DOHH2 (cell line): ENCODE data around the gene FAM78A.

ENCODE experiments used
- H3F3A ChIP-seq: fragments of 200-600 bp; sonication (generic), shearing (Covaris generic); 2 replicates; pipeline ENCODE4 v1.6.0; 2016; ENCODE audit warnings: antibody characterized with exemption, mild to moderate bottlenecking; ENCODE audit not compliant: control insufficient read depth, insufficient read depth
- H3K27ac ChIP-seq: fragments of 200-600 bp; sonication (generic); 2 replicates; pipeline ENCODE4 v1.5.1; 2014; ENCODE audit warnings: low read depth, mild to moderate bottlenecking, low read length, moderate library complexity
- H3K27me3 ChIP-seq: fragments of 200-600 bp; sonication (generic); 2 replicates; pipeline ENCODE4 v1.6.1; 2014; ENCODE audit warnings: mild to moderate bottlenecking, low read length, mixed read lengths; ENCODE audit not compliant: control insufficient read depth
- H3K36me3 ChIP-seq: fragments of 200-600 bp; sonication (generic); 2 replicates; pipeline ENCODE4 v1.6.1; 2014; ENCODE audit warnings: mild to moderate bottlenecking, low read length, moderate library complexity, mixed read lengths; ENCODE audit not compliant: control insufficient read depth
- H3K4me1 ChIP-seq: fragments of 200-600 bp; sonication (generic); 2 replicates; pipeline ENCODE4 v1.6.1; 2014; ENCODE audit warnings: mild to moderate bottlenecking, low read length, mixed read lengths; ENCODE audit not compliant: control insufficient read depth
- H3K4me2 ChIP-seq: fragments of 200-600 bp; sonication (generic); 2 replicates; pipeline ENCODE4 v1.6.0; 2014; ENCODE audit warnings: mild to moderate bottlenecking, low read length, moderate library complexity
- H3K4me3 ChIP-seq: fragments of 200-600 bp; sonication (generic); 2 replicates; pipeline ENCODE4 v1.5.1; 2014; ENCODE audit warnings: mild to moderate bottlenecking, low read length, mixed read lengths
- H3K79me2 ChIP-seq: fragments of 200-600 bp; sonication (generic); 2 replicates; pipeline ENCODE4 v1.6.1; 2014; ENCODE audit warnings: mild to moderate bottlenecking, low read length, mixed read lengths; ENCODE audit not compliant: control insufficient read depth
- H3K9me2 ChIP-seq: fragments of 200-600 bp; sonication (generic); replicated peaks from 2 replicates; pipeline ENCODE4 v1.6.1; 2014; ENCODE audit warnings: mild to moderate bottlenecking, low read length, mixed read lengths; ENCODE audit not compliant: control insufficient read depth
- H3K9me3 ChIP-seq: fragments of 200-600 bp; sonication (generic); 2 replicates; pipeline ENCODE4 v1.6.1; 2014; ENCODE audit warnings: antibody characterized with exemption, low read length, mixed read lengths; ENCODE audit not compliant: control insufficient read depth, insufficient read depth
- H4K20me1 ChIP-seq: fragments of 200-600 bp; sonication (generic); 2 replicates; pipeline ENCODE4 v1.6.0; 2014; ENCODE audit warnings: low read depth, mild to moderate bottlenecking, antibody characterized with exemption, low read length, moderate library complexity; ENCODE audit not compliant: control insufficient read depth, insufficient read depth
- EZH2phosphoT487 ChIP-seq: fragments of 200-600 bp; sonication (generic); IDR thresholded peaks from 2 replicates; pipeline ENCODE4 v1.6.1; 2017; ENCODE audit warnings: borderline replicate concordance, mild to moderate bottlenecking, antibody characterized with exemption, low read length, moderate library complexity, mixed read lengths
- TF ChIP-seq, protein P1 (sequence below): fragments of 200-600 bp; sonication (generic); IDR thresholded peaks from one replicate; pipeline ENCODE4 v1.5.1; 2014; ENCODE audit warnings: antibody characterized with exemption, mild to moderate bottlenecking, low read depth, low read length; ENCODE audit not compliant: poor library complexity, severe bottlenecking

The FAM78A gene

DNA sequence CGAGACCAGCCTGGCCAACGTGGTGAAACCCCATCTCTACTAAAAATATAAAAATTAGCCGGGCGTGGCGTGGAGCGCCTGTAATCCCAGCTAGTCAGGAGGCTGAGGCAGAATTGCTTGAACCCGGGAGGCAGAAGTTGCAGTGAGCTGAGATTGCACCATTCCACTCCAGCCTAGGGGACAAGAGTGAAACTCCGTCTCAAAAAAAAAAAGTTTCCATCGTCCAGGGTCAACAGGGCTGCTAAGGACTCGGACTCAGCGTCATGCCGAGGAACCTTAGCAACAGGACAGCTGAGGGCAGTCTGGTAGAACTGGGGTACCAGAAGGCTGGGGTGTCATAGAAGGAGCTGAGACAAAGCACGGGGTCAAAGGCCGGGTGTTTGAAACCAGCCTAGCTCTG lies 21.7 kb downstream of the FAM78A start:
- Histone ChIP-seq H3K4me2 (peak overlapping the region; percentile 83), H3K27me3 (no peaks in the 10 kb centered on the region)

DNA sequence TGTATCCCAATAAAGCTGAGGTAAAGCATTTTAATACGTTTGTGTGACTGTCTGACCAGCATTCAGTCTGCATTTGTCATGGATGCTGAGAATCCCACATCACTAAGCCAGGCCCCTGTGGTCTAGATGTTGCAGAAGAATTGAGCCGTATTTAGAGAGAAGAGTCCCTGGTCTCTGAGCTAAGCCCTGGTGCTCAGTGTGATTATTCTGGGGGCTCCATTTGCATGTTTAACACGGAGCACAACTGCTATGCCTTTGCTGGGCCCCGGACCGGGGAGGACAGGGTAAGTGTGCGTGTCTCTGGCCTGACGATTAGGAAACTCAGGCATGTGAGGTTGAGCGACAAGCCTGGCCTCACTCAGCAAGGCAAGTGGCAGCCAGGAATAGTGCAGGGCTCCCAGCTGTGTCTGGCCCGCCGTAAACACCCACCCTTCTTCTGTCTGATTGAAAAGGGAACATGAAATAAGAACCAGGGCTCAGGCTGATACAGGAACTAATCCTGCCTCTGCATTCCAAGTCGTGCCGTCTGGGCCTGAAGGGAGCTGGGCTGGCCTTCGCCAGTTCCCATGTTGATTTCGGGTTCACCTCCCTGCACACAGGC lies 22.3 kb downstream of the FAM78A start:
- TF ChIP-seq, protein P1, sequence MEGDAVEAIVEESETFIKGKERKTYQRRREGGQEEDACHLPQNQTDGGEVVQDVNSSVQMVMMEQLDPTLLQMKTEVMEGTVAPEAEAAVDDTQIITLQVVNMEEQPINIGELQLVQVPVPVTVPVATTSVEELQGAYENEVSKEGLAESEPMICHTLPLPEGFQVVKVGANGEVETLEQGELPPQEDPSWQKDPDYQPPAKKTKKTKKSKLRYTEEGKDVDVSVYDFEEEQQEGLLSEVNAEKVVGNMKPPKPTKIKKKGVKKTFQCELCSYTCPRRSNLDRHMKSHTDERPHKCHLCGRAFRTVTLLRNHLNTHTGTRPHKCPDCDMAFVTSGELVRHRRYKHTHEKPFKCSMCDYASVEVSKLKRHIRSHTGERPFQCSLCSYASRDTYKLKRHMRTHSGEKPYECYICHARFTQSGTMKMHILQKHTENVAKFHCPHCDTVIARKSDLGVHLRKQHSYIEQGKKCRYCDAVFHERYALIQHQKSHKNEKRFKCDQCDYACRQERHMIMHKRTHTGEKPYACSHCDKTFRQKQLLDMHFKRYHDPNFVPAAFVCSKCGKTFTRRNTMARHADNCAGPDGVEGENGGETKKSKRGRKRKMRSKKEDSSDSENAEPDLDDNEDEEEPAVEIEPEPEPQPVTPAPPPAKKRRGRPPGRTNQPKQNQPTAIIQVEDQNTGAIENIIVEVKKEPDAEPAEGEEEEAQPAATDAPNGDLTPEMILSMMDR, result no peak
- no peak for TF ChIP-seq EZH2phosphoT487
- Histone ChIP-seq H3K27ac (peak overlapping the region; percentile 91), H4K20me1 (no peaks in the 10 kb centered on the region), H3K27me3 (no peaks in the 10 kb centered on the region), H3K9me3 (no peaks in the 10 kb centered on the region), H3K4me3 (peak overlapping the region; percentile 66), H3K4me2 (peak overlapping the region; percentile 83), H3K9me2 (no peaks in the 10 kb centered on the region), H3F3A (peaks cover 28% of the 10 kb centered on the region), H3K36me3 (peaks cover 13% of the 10 kb centered on the region), H3K4me1 (peaks cover 62% of the 10 kb centered on the region), H3K79me2 (peaks cover 9% of the 10 kb centered on the region)

More for the DNA sequence above, 21.7 kb downstream of the FAM78A start:
- no peaks in the 10 kb centered on the region for H3K9me3 ChIP-seq
- H3K79me2 ChIP-seq, result peaks cover 9% of the 10 kb centered on the region
- H3F3A ChIP-seq, result peaks cover 25% of the 10 kb centered on the region
- peak overlapping the region; percentile 66 for H3K4me3 ChIP-seq
- H3K27ac ChIP-seq, result peak overlapping the region; percentile 91
- H3K36me3 ChIP-seq, result peaks cover 18% of the 10 kb centered on the region
- no peaks in the 10 kb centered on the region for H3K9me2 ChIP-seq
- H3K4me1 ChIP-seq, result peaks cover 62% of the 10 kb centered on the region
- TF ChIP-seq, protein P1, result no peak
- no peak for TF ChIP-seq EZH2phosphoT487
- no peaks in the 10 kb centered on the region for H4K20me1 ChIP-seq

DNA sequence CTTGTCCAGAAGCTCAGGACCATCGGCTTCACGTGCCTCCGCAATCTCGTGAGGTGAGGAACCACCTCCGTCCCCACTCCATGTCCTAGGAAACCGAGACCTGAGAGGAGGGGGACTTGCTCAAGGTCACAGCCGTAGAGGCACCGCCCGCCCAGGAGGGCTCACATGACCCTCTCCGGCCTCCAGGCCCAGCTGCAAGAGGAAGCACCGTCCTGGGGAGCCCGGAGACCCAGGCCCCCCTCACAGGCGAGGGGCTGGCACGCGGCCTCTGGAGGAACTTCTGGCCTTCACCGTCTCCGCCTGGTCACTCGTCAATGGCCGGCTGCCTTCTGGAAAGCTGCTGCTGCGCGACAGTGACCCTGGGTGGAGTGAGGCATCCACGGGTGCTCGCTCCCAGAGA lies 24.2 kb downstream of the FAM78A start:
- Histone ChIP-seq H3K4me1 (peaks cover 56% of the 10 kb centered on the region), H3K79me2 (peaks cover 9% of the 10 kb centered on the region), H3K9me3 (no peaks in the 10 kb centered on the region), H3K4me3 (peak overlapping the region; percentile 66), H3F3A (peaks cover 22% of the 10 kb centered on the region), H3K27ac (peak overlapping the region; percentile 91), H4K20me1 (no peaks in the 10 kb centered on the region), H3K27me3 (peaks cover 4% of the 10 kb centered on the region; the same call in 1 of the 2 replicates), H3K4me2 (peak overlapping the region; percentile 83), H3K9me2 (no peaks in the 10 kb centered on the region), H3K36me3 (no peaks in the 10 kb centered on the region)
- no peak for TF ChIP-seq EZH2phosphoT487
- TF ChIP-seq, protein P1, result no peak
